Trophoblast cell (in vitro differentiated cells and primary cell): ENCODE results near the gene NTM.
"Not testable (repeated sequence)": the region's sequence is repeated elsewhere in the genome, so short reads cannot be mapped to it uniquely, and the experiment has no call there.

ENCODE experiments used
- DNase-seq, 2 donors: peaks; one replicate each; pipeline ENCODE4 v3.0.0-alpha.2; 2016
- H2AFZ ChIP-seq: 2 replicates; pipeline ENCODE4 v1.6.1; 2013; ENCODE audit warnings: low read length, moderate library complexity, mild to moderate bottlenecking; ENCODE audit not compliant: insufficient read depth, poor library complexity
- H2AK5ac ChIP-seq: 2 replicates; pipeline ENCODE4 v1.6.1; 2013; ENCODE audit warnings: mild to moderate bottlenecking, low read length
- H2BK120ac ChIP-seq: 2 replicates; pipeline ENCODE4 v1.6.1; 2013; ENCODE audit warnings: low read length, mild to moderate bottlenecking, moderate library complexity; ENCODE audit not compliant: insufficient read depth, poor library complexity
- H2BK12ac ChIP-seq: 2 replicates; pipeline ENCODE4 v1.6.1; 2013; ENCODE audit warnings: mild to moderate bottlenecking, low read length, moderate library complexity
- H2BK5ac ChIP-seq: 2 replicates; pipeline ENCODE4 v1.6.1; 2013; ENCODE audit warnings: low read length, low read depth, moderate library complexity, mild to moderate bottlenecking; ENCODE audit not compliant: poor library complexity
- H3K14ac ChIP-seq: 2 replicates; pipeline ENCODE4 v1.6.1; 2013; ENCODE audit warnings: mild to moderate bottlenecking, low read length
- H3K18ac ChIP-seq: 2 replicates; pipeline ENCODE4 v1.6.1; 2013; ENCODE audit warnings: mild to moderate bottlenecking, low read length
- H3K23ac ChIP-seq: 2 replicates; pipeline ENCODE4 v1.6.1; 2013; ENCODE audit warnings: low read length
- H3K27ac ChIP-seq: 2 replicates; pipeline ENCODE4 v1.5.1; 2013; ENCODE audit warnings: low read depth, mild to moderate bottlenecking, inconsistent platforms, low read length, moderate library complexity
- H3K27me3 ChIP-seq: 2 replicates; pipeline ENCODE4 v1.6.1; 2013; ENCODE audit warnings: inconsistent platforms, mild to moderate bottlenecking, low read length, moderate library complexity; ENCODE audit not compliant: insufficient read depth
- H3K36me3 ChIP-seq, 2 experiments: 1 replicate in 1 of 2; 2 replicates in 1 of 2; pipeline ENCODE4 v1.6.1; 2013; ENCODE audit warnings: low read length in 2 of 2, mild to moderate bottlenecking in 2 of 2, moderate library complexity in 1 of 2; ENCODE audit not compliant: insufficient read depth in 2 of 2, control insufficient read depth in 1 of 2
- H3K4ac ChIP-seq: 2 replicates; pipeline ENCODE4 v1.6.1; 2013; ENCODE audit warnings: low read depth, mild to moderate bottlenecking, low read length, moderate library complexity
- H3K4me1 ChIP-seq, 2 experiments: 1 replicate in 1 of 2; 2 replicates in 1 of 2; pipeline ENCODE4 v1.6.1; 2013; ENCODE audit warnings: low read length in 2 of 2, mild to moderate bottlenecking in 2 of 2, moderate library complexity in 1 of 2; ENCODE audit not compliant: insufficient read depth in 2 of 2, control insufficient read depth in 1 of 2
- H3K4me2 ChIP-seq: 2 replicates; pipeline ENCODE4 v1.6.1; 2013; ENCODE audit warnings: inconsistent platforms, mild to moderate bottlenecking, low read length, moderate library complexity
- H3K4me3 ChIP-seq: 2 replicates; pipeline ENCODE4 v1.5.1; 2013; ENCODE audit warnings: mild to moderate bottlenecking, low read depth, low read length, inconsistent platforms
- H3K79me1 ChIP-seq: one replicate; pipeline ENCODE4 v1.6.1; 2013; ENCODE audit warnings: low read length
- H3K79me2 ChIP-seq: 2 replicates; pipeline ENCODE4 v1.6.1; 2013; ENCODE audit warnings: low read length, mild to moderate bottlenecking; ENCODE audit not compliant: control insufficient read depth, insufficient read depth, poor library complexity
- H3K9ac ChIP-seq: 2 replicates; pipeline ENCODE4 v1.6.1; 2013; ENCODE audit warnings: mild to moderate bottlenecking, low read length
- H3K9me3 ChIP-seq: 2 replicates; pipeline ENCODE4 v1.6.1; 2013; ENCODE audit warnings: low read depth, mild to moderate bottlenecking, control low read depth, inconsistent platforms, low read length; ENCODE audit not compliant: insufficient read depth
- H4K12ac ChIP-seq: 2 replicates; pipeline ENCODE4 v1.6.1; 2013; ENCODE audit warnings: low read depth, mild to moderate bottlenecking, low read length, moderate library complexity
- H4K8ac ChIP-seq: 2 replicates; pipeline ENCODE4 v1.6.1; 2013; ENCODE audit warnings: low read depth, mild to moderate bottlenecking, low read length, moderate library complexity
- H4K91ac ChIP-seq: one replicate; pipeline ENCODE4 v1.6.1; 2013; ENCODE audit warnings: low read depth, mild to moderate bottlenecking, low read length, moderate library complexity
- WGBS: extraction: QIAGEN DNeasy Blood & Tissue Kit; methylation state at CpG from one replicate; pipeline ENCODE4 v1.1.7; 2013; ENCODE audit warnings: missing lambda C conversion rate; ENCODE audit not compliant: insufficient read length, insufficient coverage; ENCODE audit errors: extremely low coverage; 5-methylcytosine and 5-hydroxymethylcytosine counted together

The NTM gene

DNA sequence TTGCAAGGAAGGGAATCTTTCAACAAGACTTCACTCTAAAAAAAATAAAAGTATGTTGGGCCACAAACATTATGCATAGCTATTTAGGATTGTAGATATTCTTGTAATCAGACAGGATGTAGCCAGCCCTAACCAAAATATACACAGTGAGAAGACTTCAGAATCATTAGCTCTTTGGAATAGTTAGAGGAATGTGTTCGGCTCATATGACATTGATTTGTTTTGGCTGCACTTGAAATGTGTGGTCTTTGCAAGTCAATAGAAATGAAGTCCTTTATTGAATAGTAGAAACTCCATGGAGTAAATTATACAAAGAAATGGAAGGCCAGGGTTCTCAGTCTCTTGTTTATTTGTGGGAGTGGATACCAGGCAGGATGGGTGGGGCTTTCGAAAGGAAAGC, 692.1 kb downstream of the NTM start:
- no peak overlapping the region for H2BK12ac ChIP-seq
- no peaks in the 10 kb centered on the region for H3K36me3 ChIP-seq
- H3K79me1 ChIP-seq = no peaks in the 10 kb centered on the region
- H3K9me3 ChIP-seq = peaks cover 2% of the 10 kb centered on the region
- H3K4ac ChIP-seq = no peak overlapping the region
- no CpG with 5 or more reads among the region's 2 CpGs for WGBS
- H4K12ac ChIP-seq = no peak overlapping the region
- no peak overlapping the region for H3K4me3 ChIP-seq
- H3K14ac ChIP-seq = no peak overlapping the region
- no peak overlapping the region for H4K8ac ChIP-seq
- H2AK5ac ChIP-seq = no peak overlapping the region
- no peak overlapping the region for H3K23ac ChIP-seq
- no peak overlapping the region for H3K4me2 ChIP-seq
- H2BK5ac ChIP-seq = no peak overlapping the region
- H2BK120ac ChIP-seq = no peak overlapping the region
- H3K27me3 ChIP-seq = no peaks in the 10 kb centered on the region
- H3K79me2 ChIP-seq = no peaks in the 10 kb centered on the region
- no peak overlapping the region for H3K27ac ChIP-seq
- H2AFZ ChIP-seq = no peak overlapping the region
- H4K91ac ChIP-seq = no peak overlapping the region
- no peak overlapping the region for H3K18ac ChIP-seq
- H3K4me1 ChIP-seq = peaks cover 0 to 4% of the 10 kb centered on the region in 2 experiments
- no peak overlapping the region for H3K9ac ChIP-seq
- DNase-seq = no peak

DNA sequence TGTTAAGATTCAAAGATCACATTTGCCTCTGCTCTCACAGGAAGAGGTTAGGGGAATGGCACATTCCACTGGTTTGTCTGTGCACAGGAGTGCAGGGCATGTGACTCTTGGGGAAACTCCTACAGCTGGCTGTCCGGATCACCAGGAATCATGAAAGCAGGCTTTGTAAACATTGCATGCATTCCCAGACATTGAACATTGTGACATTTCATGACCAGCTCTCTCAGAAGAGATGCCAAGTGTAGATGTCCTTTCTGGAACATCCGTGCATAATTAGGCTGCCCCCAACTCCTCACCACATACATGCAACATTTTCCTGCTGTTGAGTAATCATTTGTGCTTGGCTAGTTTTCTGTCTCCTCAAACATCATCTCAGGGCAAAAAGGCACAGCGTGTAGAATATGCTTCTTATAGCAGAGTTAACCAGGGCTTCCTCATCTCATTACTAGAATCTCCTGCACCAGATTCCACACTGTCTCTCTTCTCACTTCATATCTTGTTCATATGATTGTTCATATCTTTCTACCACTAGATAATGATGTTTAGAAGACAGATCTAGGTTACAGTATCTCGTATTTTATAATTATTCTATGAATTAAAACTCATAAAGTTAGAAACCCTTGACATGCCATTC, 694.7 kb downstream of the NTM start:
- Histone ChIP-seq H3K36me3 (no peaks in the 10 kb centered on the region), H3K4me2 (no peak overlapping the region), H3K9ac (no peak overlapping the region), H3K4me1 (no peaks in the 10 kb centered on the region), H2BK120ac (no peak overlapping the region), H3K4ac (no peak overlapping the region), H2AFZ (no peak overlapping the region), H3K79me2 (no peaks in the 10 kb centered on the region), H4K12ac (no peak overlapping the region), H3K4me3 (no peak overlapping the region), H3K18ac (no peak overlapping the region), H3K27me3 (no peaks in the 10 kb centered on the region), H3K27ac (peak overlapping the region; percentile 0), H4K91ac (no peak overlapping the region), H2AK5ac (no peak overlapping the region), H2BK5ac (no peak overlapping the region), H3K9me3 (peaks cover 7% of the 10 kb centered on the region), H2BK12ac (no peak overlapping the region), H3K79me1 (no peaks in the 10 kb centered on the region), H3K14ac (no peak overlapping the region), H3K23ac (no peak overlapping the region), H4K8ac (no peak overlapping the region)
- peak; percentile 25 to 33 for DNase-seq
- WGBS = no CpG with 5 or more reads among the region's 4 CpGs

DNA sequence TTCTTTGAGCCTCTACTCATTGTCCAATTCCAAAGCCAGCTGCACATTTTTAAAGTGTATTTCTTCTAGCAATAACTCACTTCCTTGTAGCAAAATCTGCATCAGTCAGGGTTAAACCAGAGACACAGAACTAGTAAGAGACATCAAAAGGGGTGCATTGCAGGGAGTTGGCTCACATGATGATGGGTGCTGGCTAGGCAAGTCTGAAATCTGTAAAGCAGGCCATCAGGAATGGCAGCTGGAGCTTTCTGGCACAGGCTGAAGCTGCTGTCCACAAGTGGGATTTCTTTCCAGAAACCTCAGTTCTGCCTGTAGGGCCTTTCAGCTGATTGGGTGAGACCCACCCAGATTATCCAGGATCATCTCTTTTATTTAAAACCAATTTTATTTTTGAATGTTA, 698.1 kb downstream of the NTM start:
- Histone ChIP-seq H3K14ac (no peak overlapping the region), H2BK120ac (no peak overlapping the region), H4K91ac (no peak overlapping the region), H3K23ac (no peak overlapping the region), H2AFZ (no peak overlapping the region), H2AK5ac (no peak overlapping the region), H3K9me3 (peaks cover 7% of the 10 kb centered on the region), H3K27me3 (no peaks in the 10 kb centered on the region), H4K8ac (no peak overlapping the region), H3K36me3 (no peaks in the 10 kb centered on the region), H3K4me1 (peaks cover 2 to 4% of the 10 kb centered on the region in 2 experiments), H2BK12ac (no peak overlapping the region), H3K4me2 (no peak overlapping the region), H3K4ac (no peak overlapping the region), H3K27ac (no peak overlapping the region), H2BK5ac (no peak overlapping the region), H3K79me1 (peaks cover 2% of the 10 kb centered on the region), H4K12ac (no peak overlapping the region), H3K79me2 (no peaks in the 10 kb centered on the region), H3K9ac (no peak overlapping the region), H3K18ac (no peak overlapping the region), H3K4me3 (no peak overlapping the region)
- no peak for DNase-seq

DNA sequence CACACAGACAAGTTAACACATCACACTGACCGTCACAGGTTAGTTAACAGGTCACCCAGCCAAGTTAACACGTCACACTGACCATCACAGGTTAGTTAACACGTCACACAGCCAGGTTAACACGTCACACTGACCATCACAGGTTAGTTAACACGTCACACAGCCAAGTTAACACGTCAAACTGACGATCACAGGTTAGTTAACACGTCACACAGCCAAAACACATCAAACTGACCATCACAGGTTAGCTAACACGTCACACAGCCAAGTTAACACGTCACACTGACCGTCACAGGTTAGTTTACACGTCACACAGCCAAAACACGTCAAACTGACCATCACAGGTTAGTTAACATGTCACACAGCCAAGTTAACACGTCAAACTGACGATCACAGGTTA, 699.2 kb downstream of the NTM start:
- not testable (repeated sequence) for H4K91ac ChIP-seq, H3K27ac ChIP-seq, H3K79me2 ChIP-seq, H2AFZ ChIP-seq, H3K18ac ChIP-seq, H3K23ac ChIP-seq, H3K4me1 ChIP-seq, DNase-seq, H3K9me3 ChIP-seq, H2BK5ac ChIP-seq, H3K9ac ChIP-seq, H3K79me1 ChIP-seq, H3K14ac ChIP-seq, H2AK5ac ChIP-seq, H4K12ac ChIP-seq, H2BK120ac ChIP-seq, H2BK12ac ChIP-seq, H3K4me3 ChIP-seq, H4K8ac ChIP-seq, H3K36me3 ChIP-seq, H3K4me2 ChIP-seq, H3K4ac ChIP-seq, H3K27me3 ChIP-seq
- WGBS = no CpG with 5 or more reads among the region's 15 CpGs
